Uterus (tissue), 2 donors: Measurements from ENCODE around the gene FER.

Experiments
- POLR2A ChIP-seq, 2 donors: fragments of 450-650 bp; IDR thresholded peaks; one replicate each; pipeline ENCODE4 v1.6.1; 2016; ENCODE audit warnings: antibody characterized with exemption in 2 of 2, mild to moderate bottlenecking in 1 of 2, moderate library complexity in 1 of 2
- TF ChIP-seq, protein P1 (sequence below), 4 experiments: fragments of 200-600 bp in 2 of 4; fragments of 450-650 bp in 2 of 4; sonication (generic) in 2 of 4; IDR thresholded peaks; one replicate each; pipeline ENCODE4 v1.5.1; 2016 to 2019; ENCODE audit warnings: antibody characterized with exemption in 4 of 4, mild to moderate bottlenecking in 2 of 4, moderate library complexity in 1 of 4

DNA sequence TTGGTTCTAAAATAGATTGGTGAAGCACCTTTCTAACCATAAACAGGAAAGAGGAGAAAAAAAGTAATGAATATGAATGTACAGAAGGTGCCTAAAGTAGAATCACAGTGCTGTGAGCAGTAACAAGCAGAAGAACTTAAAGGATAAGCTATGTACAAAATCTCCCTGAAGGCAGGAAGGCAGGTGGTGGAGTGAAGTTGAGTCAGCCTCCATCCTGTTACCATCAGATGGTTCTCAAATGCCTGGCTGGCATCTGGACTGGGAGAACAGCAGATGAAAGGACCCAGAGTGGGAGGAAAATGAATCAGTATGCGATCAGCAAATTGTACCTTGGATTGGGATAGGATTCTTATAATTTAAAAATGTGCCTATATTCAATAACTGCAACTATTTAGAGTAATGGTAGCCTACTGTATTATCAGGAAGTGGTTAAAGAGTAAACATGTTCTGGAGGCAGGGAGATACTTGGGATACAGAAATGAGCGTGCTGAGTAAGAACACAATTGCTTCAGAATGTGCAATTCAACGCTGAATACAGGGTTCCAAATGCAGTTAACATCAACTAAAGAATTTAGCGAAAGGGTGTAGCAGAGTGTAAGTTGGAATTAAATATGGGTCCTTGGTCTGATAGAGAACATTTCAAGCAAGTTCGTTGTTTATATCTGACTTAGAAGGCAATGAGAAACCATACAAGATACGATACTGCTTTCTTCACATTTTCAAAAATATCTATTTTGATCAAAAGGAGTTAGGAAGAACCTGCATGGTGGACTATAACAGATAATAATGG lies 21.1 kb upstream of the FER start:
- TF ChIP-seq, protein P1, sequence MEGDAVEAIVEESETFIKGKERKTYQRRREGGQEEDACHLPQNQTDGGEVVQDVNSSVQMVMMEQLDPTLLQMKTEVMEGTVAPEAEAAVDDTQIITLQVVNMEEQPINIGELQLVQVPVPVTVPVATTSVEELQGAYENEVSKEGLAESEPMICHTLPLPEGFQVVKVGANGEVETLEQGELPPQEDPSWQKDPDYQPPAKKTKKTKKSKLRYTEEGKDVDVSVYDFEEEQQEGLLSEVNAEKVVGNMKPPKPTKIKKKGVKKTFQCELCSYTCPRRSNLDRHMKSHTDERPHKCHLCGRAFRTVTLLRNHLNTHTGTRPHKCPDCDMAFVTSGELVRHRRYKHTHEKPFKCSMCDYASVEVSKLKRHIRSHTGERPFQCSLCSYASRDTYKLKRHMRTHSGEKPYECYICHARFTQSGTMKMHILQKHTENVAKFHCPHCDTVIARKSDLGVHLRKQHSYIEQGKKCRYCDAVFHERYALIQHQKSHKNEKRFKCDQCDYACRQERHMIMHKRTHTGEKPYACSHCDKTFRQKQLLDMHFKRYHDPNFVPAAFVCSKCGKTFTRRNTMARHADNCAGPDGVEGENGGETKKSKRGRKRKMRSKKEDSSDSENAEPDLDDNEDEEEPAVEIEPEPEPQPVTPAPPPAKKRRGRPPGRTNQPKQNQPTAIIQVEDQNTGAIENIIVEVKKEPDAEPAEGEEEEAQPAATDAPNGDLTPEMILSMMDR (IDR thresholded peaks at IDR 0.05) = no peak
- no peak for TF ChIP-seq POLR2A (IDR thresholded peaks at IDR 0.05)
